ENCODE measurements around the gene AGPAT3.

The AGPAT3 gene

DNA sequence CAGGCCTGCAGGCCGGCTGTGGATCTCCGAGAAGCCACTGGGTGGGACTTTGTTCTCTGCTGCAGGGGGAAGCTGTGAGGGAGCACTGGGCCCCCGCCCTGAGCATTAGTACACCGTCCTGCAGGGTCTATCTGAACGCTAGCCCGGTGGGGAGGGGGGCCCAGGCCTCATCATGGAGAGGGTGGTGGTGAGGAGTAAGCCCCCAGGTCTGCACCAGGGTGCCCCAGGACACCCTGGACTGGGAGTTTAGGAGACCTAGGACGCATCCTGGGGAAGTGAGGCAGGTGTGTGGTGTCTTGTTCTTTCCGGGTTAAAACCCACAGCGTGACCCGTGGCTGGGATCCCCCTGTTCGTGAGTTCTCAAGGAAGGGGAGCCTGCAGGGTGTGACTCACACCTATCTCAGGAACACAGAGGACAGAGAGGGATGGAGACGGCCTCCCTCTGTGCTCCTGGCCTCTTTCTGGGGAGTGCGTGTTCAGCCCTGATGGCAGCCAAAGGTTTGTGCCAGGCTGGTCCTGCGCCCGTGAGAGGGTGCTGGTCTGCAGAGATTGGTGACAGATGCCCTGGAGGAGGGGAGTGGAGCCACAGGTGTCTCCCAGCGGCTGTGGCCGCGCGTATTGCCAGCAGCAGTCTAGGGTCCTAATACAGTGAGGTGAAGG is 44.8 kb downstream of the AGPAT3 start:
- FAIRE-seq, result no peak

DNA sequence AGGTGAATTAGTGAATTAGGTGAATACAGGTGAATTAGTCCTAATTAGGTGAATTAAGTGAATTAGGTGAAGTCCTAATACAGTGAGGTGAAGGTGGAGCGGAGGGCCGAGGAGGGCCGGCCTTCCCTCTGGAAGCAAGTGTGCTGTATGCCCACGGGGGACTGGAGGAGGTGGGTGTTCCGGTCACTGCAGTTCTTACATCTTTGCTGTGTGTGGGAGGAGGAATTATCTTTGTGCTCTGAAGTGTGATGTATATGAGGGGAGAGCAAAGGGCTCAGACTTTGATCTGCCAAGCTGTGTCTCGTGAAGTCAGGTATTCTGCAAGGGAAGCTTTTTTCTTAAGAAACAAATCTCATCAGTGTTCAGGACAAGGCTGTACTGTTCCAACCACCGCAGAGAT is 45.4 kb downstream of the AGPAT3 start:
- FAIRE-seq, result no peak

DNA sequence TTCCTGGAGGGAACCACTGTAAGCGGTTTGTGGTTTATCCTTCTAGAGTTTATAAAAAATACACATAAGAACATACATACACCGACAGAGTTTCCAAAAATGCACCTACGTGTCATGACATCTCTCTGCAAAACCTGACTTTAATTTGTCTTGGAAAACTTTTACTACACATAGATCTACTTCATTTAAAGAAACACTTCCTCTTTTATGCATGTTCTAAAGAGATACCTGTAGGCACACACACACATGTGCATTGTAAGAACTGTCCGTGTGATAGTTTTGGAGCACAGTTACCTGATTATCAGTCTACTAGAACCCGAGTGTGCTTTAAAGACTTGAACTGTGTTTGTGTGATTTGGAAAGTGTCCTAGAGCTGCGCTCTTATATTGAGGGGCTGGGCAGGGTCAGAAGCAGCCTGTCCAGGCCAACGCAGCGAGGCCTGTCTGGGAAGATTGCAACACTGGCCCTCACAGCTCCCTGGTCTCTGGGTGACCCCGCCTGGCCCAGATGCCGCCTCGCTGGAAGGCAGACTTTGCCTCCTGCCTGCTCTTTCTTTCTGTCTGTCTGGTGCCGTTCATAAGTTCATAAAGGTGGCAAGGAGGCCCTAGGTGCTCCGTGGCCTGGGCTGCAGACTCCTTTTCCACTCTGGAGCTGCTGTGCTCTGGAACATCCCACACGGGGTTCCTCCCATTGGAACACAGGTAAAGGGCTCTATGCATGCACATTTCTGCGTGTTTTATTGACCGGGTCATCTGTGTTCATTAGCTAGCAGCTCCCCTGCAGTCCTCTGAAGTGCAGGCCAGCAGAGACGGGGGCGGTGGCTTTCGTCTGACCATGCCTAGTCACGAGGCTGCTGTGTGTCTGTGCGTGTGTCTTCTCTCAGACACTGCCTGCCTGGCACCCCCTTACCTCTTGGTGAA is 46.3 kb downstream of the AGPAT3 start:
- no peak for FAIRE-seq

DNA sequence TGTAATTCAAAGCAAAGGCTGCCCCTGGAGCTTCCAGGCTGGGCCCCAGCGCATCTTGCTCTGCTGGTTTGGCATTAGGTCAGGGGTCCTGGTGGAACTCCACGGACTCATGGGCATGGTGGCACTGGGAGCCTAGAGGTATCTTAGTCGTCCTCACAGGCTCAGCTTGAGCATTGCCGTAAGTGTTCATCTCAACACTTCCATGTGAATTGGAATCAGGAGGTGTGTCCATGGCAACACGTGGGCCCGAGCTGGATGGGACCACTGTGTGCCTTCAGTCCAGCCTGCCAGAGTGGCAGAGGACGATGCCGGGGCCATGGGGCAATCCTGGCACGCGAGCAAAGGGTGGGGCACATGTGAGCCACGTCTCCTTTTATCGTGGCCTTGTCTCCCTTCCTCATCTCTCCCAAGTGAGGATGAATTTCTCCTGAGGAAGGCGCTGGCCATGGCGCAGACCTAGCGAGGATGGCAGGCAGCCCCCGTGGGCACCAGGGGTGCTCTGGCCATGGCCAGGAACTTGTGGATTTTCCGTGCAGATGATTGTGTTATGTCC is 47.0 kb downstream of the AGPAT3 start:
- FAIRE-seq, result no peak

DNA sequence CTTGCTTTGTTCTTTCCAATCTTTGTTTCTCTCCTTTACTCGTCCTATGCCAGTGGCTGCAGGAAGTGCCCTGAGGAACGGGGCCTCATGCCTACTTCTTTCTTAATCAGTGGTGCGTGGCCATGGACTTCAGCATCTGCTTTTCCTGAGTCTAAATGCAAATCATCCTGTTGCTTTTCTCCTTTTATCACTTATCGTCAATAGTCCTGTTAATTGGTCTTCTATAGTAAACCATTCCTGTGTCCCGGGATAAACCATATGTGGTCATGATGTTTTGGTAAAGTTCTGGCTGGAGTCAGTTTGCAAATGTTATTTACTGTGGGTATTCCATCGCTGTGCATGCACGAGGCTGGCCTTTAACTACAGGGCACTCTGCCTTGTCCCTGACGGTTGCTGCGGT is 47.5 kb downstream of the AGPAT3 start:
- FAIRE-seq, result no peak

DNA sequence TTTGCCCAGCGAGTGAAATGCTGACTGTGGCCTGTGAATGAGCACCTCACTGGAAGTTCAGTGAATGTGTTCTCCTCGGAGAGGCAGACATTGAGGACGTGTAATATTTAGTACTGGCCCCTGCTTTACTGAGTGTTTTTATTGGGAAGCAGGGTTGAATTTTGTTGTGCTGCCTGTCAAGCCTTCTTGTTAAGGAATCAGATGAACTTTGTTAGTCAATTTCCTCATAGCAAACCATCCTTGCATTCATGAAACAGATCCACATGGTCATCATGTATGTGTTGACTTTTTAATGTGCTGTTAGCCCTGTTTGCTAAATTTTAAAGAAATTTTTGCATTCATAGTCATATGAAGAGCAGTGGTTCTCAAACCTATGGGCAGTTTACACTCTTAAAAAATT is 47.9 kb downstream of the AGPAT3 start:
- no peak for FAIRE-seq

DNA sequence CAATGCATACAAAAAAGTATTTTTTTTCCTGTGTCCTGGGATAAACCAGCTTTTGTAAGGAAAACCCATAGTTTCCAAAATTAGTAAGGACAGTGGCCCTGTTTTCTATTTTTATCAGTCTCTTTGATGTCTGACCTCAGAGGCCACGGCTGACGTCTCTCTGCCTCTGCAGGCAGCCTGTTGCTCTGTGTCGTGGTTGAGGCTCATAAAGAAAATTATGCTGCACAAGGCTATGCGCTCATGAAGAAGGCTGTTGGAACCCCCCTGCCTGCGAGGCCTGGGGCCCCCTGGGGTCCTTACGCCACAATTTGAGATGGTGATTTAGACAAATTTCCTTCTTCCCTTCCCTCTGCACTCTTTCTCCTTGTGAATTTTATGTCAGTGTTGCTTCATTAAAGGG is 48.9 kb downstream of the AGPAT3 start:
- FAIRE-seq, result no peak

DNA sequence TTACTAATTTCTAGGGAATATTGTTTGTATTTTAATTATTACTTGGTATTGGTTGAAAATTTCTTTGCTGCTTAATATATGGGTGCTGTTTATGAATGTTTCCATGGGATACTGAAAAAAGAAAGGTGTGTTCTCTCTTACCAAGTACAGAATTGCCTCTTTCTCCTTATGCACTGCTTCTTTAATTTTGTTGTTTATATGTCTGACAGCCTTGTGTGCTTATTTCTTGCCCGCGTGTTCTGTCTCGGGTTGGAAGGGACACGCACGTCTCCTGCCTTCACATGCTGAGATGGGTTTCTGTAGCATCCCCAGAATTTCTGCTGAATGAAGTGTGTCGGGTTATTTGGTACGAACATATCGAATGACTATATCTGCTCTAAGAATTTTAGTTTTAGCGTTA is 51.1 kb downstream of the AGPAT3 start:
- no peak for FAIRE-seq

DNA sequence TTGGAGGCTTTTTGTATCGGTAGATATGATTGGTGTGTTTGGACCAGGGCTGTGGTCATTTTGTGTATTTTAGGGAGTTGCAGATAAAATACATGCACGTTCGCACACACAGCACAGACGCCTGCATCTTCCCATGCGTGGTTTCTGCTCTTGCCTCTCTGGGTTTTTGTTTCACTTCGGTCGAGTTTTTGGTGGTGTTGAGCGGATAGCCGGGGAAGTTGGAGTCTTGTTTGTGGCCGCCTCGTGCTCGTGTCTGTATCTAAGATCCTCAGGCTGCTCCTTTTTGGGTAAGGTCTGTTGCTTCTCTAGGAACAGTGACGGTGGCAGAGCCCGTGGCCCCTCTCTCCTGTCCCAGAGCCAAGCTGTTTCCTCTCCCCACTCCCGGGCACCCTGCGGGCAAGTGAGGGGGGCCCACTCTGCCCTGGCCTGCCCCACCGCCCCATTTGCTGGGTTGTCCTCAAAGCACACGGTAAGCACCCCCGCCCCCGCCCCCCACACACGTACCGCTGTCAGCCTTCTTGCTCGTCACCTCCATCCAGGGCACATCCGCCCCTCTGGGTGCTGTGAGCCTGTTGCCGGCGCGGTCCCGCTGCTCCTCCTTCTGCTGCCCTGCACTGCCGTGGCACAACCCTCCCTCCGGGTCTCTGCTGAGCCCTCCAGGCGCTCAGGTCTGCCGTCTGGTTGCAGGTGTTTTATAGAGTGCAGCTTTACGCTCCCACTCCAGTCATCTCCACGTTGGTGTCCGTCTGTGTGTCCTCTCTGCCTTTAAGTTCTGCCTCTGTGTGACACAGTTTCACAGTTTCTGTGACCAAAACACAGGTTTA is 51.9 kb downstream of the AGPAT3 start:
- no peak for FAIRE-seq

DNA sequence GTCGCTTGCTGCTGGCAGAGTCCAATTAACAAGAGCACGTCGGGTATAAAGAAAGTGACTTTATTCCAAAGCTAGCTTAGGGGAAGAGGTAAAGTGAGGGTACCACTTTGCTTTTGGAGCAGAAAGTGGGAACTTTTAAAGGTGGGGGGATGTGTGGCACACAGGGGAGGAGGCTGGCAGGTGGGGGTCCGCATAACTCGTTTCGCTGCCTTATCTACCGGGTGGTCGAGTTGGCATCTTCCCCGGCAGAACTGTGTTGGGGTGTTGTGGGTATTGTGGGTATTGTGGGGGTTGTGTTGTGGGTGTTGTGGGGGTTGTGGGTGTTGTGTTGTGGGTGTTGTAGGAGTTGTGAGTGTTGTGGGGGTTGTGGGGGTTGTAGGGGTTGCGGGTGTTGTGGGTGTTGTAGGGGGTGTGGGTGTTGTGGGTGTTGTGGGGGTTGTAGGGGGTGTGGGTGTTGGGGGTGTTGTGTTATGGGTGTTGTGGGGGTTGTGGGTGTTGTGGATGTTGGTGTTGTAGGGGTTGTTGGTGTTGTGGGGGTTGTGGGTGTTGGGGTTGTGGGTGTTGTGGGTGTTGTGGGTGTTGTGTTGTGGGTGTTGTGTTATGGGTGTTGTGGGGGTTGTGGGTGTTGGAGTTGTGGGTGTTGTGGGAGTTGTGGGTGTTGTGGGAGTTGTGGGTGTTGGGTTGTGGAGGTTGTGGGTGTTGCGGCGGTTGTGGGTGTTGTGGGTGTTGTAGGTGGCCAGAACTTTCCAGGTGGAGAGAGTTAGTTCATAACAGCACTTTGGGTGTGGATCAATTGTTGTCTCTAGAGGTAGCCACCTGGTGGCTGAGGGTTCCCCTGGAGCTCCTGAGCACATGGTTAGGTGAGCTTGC is 52.7 kb downstream of the AGPAT3 start:
- no peak for FAIRE-seq

DNA sequence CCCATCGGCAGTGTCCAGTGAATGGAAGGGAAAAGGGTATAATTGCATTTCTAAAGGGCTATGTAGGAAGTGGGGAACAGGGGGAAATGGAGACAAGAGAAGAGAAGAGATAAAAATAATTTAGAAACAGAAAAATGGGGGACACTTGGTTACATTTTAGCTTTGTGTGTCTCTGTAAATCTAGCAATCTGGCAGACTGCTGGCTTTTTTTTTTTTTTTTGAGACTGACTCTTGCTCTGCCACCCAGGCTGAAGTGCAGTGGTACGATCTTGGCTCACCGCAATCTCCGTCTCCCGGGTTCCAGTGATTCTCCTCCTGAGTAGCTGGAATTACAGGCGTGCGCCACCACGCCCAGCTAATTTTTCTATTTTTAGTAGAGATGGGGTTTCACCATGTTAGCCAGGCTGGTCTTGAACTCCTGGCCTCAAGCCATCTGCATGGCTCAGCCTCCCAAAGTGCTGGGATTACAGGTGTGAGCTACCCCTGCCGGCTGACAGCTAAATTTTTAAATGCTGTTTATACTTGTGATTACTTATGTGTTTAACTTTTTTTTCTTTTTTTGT is 53.4 kb downstream of the AGPAT3 start:
- no peak for FAIRE-seq

DNA sequence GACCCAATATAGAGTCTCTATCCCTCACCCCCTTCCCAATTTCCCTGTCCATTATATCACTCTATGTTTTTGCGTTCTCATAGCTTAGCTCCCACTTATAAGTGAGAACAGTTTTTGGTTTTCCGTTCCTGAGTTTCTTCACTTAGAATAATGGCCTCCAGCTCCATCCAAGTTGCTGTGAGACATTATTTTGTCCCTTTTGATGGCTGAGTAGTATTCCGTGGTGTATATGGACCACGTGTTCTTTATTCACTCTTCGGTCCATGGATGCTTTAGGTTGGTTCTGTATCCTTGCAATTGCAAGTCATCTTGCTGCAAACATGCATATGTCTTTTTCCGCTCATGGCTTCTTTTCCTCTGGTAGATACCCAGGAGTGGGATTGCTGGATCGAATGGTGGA is 54.3 kb downstream of the AGPAT3 start:
- no peak for FAIRE-seq

DNA sequence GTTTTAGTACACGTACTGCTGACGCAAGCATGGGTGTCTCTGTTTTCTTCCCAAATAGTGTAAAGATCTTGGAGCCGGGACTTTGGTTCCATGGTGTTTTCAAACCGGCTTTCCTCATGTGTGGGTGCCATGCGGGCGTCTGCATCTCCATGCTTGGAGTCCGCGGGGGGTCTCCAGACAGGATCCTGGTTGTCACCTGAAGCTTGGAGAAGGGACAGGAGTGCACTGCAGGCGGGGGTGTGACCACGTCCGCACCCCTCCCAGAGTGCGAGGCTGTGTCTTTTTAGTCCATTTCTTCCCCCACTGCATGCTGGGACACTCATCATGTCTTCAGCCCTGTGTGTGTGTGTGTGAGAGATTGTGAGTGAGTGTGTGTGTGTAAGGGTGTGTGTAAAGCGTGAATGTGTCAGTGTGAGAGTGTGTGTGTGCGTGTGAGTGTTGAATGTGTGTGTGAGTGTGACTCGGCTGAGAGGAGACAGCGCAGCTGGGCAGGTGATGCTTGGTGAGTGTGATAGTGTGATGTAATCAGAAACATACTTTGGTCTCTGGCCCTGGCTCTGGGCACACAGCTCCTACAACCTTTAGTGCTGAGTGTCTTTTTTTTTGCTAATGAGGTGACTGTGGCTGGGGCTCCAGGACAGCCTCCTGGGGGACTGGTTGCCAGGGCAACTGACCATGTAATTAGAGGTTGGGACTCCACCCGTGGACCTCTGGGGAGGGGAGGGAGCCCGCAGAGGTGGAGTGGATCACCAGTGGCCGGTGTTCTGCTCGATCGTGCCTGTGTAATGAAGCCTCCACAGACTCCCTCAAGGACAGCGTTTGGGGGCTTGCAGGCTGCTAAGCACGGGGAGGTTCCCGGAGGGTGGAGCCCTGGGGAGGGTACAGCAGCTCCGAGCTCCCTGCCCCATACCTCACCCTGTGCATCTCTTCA is 55.1 kb downstream of the AGPAT3 start:
- FAIRE-seq, result no peak

DNA sequence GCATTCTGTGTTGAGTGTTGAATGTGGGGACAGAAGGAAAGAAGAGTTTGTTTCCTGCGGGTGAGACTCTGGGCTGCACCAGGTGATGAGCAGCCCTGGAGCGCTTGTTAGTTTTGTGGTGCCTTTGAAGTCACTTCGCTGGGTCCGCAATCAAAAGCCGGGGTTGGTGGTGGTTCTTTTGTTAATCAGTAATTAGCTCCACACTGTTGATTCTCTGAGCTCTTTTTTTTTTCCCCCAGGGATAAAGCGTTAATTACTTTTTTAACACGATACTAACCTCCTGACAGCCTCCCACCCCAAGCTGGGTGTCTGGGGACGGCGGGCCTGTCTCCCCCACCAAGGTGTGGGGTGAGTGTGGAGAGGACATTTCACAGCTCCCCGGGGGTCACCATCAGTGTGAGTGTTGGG is 56.6 kb downstream of the AGPAT3 start:
- no peak for FAIRE-seq

DNA sequence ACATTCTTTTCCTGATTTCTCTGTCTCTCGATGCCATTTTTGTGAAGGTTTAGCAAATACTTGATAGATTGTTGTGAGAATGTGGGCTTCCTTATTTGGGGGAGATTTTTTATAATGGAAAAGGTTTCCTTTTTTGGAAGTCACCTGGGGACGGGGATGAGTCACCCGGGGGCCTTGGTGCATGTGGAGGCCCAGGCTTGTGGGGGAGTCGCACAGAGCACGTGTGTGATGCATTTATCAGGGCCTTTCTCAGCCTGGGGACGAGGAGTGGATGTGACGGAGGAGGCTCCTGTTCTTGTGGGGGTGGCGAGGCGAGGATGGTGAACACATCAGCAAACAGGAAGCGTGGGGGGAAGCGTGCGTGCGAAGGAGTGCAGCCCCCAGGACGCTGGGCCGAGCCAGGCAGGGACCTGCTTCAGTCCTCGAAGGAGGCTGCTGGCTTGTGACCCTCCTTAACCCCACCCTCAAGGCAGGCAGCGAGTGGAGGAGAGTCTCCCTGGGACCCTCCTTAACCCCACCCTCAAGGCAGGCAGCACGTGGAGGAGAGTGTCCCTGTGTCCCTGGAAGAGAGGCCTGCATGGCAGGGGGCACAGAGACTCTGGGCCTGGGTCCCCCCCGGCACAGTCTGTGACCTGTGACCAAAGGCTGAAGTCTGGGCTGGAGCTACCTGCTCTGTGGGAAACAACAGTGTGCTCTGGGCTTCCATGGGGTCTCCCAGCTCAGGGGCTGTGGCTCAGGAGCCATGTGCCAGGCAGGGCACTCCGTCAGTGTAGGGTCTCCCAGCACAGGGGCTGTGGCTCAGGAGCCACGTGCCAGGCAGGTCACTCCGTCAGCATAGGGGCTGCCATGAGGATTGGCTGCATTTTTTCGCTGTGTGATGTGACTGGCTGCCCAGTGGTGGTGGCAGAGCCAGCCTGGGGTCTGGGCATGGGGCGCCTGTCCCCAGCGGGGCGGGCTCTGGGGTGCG is 57.2 kb downstream of the AGPAT3 start:
- FAIRE-seq, result no peak

DNA sequence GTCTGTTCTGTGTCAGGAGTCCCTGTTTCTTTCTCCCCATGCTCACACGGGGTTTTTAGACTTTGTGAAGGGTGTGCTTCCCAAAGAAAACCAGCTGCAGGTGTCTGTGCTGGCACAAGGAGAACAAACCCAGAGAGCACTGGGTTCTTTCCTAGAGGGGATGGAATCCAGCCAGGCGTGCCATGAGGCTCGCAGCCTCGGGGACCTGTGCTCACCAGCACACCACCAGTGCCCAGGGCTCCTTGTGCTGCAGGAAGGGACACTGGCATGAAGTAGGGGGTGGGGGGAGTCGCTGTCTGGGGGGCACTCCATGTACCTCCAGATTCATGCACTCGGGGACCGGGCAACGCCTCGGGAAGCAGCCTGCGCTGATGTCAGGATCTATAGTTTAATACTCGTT is 57.9 kb downstream of the AGPAT3 start:
- no peak for FAIRE-seq

DNA sequence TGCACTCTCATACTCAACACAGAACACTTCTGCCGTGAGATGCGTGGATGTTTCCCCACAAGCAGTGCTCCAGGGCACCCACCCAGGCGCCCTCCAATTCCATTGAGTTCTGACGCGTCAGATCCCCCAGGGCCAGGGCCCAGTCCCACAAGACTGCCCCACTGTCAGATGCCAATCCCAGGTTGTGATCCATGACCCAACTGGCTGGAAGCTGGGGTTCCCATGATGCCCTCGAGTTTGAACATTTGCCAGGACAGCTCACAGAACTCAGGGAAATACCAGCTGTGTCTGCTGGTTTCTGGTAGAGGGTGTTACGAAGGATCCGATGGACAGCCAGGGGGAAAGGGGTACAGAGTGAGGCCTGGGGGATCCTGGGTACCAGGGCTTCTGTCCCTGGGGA is 58.4 kb downstream of the AGPAT3 start:
- FAIRE-seq, result no peak

DNA sequence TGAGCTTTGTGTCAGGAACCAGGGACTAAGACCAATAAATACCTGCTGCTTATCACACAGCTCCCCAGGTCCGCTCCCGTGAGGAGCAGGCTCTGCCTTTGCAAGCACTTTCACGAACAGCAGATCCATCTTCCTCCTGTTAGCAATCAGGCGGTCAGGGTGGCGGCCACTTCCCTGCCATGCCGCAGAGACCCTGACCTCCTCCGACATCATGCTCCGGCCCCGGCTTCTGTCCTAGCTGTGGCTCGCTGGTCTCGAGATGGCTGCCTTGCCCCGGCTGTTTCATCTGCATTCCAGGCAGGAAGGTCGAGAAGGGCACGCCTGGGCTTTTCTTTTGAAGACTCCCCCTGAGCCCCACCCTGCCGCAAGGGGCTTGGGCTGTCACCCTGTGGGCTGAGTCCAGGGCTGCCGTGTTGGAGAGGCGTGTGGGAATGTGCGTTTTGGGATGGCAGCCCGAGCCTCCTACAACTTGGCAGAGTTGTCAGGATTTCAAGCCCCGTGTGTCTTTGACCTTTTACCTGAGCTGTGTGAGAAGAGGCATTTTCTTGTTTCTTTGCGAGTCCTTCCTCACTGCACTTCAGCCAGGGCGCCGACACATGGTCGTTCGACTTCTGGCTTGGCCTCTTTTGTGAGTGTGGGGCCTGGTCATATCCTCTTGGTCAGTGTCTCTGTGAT is 59.5 kb downstream of the AGPAT3 start:
- FAIRE-seq, result no peak

DNA sequence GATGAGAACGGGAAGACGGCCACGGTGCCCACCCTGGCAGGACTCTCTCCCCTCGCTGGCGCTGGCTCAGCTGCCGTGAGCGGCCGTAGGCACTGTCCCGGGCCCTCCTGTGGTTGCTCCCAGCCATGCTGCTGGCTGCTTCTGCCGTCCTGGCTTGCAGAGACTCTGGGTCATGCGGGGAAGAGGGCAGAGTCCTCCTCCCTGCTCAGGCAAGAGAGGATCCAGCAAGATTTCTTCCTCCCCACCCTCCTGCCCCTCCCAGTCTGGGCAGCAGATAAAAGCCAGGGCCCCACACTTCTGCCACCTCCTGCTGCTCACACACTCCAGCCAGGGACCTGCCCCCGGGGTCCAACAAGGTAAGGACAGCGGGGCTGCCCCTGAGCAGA is 60.1 kb downstream of the AGPAT3 start:
- no peak for FAIRE-seq

All from A204.1 (cell line).